ENCODE results near the gene OR9Q1. TPM values are rescaled to one million over a fixed set of nuclear protein-coding genes. Genes with fewer than 3 reads are reported as not detected.

OR9Q1 gene
- total RNA-seq, 1 donor: not detected

DNA sequence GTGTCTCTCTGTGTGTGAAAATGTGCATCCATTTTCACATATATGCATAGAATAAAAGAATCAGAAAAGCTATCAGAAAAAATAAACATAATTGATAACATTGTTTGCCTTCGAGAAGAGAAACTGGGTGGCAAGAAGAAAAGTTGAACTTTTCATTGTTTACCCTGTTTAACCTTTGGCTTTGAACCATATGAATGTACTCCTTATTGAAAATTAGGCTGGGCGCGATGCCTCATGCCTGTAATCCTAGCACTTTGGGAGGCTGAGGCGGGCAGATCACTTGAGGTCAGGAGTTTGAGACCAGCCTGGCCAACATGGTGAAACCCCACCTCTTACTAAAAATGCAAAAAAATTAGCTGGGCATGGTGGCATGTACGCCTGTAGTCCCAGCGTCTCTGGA is 11.9 kb upstream of the OR9Q1 start:
- H3K4me1 ChIP-seq (ENCODE audit: insufficient read depth, low read length): no peaks in the 10 kb centered on the region
- H4K20me1 ChIP-seq (ENCODE audit: insufficient read depth, low read length): no peaks in the 10 kb centered on the region
- H3K36me3 ChIP-seq (ENCODE audit: insufficient read depth, low read length): no peaks in the 10 kb centered on the region
- no peaks in the 10 kb centered on the region for H3K79me2 ChIP-seq (ENCODE audit: insufficient read depth, low read length)
- H2AFZ ChIP-seq (ENCODE audit: low read length): no peak overlapping the region
- H3K27me3 ChIP-seq (ENCODE audit: insufficient read depth, low read length): no peaks in the 10 kb centered on the region
- H3K9me3 ChIP-seq (ENCODE audit: low read depth, low read length): no peaks in the 10 kb centered on the region
- TF ChIP-seq, protein P1, sequence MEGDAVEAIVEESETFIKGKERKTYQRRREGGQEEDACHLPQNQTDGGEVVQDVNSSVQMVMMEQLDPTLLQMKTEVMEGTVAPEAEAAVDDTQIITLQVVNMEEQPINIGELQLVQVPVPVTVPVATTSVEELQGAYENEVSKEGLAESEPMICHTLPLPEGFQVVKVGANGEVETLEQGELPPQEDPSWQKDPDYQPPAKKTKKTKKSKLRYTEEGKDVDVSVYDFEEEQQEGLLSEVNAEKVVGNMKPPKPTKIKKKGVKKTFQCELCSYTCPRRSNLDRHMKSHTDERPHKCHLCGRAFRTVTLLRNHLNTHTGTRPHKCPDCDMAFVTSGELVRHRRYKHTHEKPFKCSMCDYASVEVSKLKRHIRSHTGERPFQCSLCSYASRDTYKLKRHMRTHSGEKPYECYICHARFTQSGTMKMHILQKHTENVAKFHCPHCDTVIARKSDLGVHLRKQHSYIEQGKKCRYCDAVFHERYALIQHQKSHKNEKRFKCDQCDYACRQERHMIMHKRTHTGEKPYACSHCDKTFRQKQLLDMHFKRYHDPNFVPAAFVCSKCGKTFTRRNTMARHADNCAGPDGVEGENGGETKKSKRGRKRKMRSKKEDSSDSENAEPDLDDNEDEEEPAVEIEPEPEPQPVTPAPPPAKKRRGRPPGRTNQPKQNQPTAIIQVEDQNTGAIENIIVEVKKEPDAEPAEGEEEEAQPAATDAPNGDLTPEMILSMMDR (IDR thresholded peaks at IDR 0.05; ENCODE audit: extremely low read depth, low read depth, low read length): no peak
- DNase-seq (ENCODE audit: insufficient read length, low spot score, missing footprints): no peak
- H3K4me2 ChIP-seq (ENCODE audit: insufficient read depth, low read length): no peak overlapping the region
- H3K27ac ChIP-seq (ENCODE audit: low read depth, low read length): no peak overlapping the region
- H3K4me3 ChIP-seq (ENCODE audit: insufficient read depth, low read length): no peak overlapping the region

DNA sequence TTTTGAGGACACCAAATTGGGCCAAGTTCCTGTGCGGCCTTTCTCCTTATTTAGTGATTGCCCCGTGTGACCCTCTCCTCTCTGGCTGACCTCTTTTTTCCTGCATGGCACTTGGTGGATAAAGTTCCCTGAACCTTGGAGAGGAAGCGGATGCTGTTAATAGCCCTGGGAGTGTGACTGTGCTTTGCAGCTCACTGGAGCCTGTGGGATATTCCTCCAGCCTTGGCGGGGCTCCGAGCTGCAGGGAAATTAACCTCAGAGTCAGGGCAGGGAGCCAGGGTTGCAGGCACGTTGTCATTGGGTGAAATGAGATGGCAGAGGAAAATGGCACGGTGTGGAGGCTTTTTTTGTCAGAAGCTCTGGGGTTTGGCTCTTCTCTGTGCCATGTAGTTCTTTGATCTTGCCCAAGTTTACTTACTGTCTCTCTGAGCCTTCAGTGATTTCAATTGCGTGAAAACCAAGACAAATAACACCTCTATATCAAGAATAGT is 965 bp downstream of the OR9Q1 start:
- no peak overlapping the region for H3K4me3 ChIP-seq (ENCODE audit: insufficient read depth, low read length)

DNA sequence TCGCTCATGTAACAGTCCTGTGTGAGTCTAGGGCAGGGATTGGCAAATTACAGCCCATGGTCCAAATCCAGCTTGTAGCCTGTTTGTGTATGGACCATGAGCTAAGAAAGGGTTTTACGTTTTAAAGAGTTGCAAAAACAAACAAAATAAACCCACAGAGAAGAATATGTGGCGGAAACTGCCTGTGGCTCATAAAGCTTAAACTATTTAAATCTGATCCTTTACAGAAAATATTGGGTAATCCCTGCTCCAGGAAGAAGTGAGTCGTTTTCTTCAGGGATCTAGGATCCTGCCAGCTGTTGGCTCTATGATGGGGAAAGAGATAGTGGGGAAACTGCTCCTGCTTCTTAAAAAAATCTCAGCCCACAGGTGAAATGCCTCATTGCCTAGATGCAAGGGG is 3.7 kb downstream of the OR9Q1 start:
- Histone ChIP-seq H3K4me3 (ENCODE audit: insufficient read depth, low read length) (no peak overlapping the region), H3K27me3 (ENCODE audit: insufficient read depth, low read length) (no peaks in the 10 kb centered on the region), H3K4me1 (ENCODE audit: insufficient read depth, low read length) (peaks cover 25% of the 10 kb centered on the region), H3K27ac (ENCODE audit: low read depth, low read length) (no peak overlapping the region), H4K20me1 (ENCODE audit: insufficient read depth, low read length) (no peaks in the 10 kb centered on the region), H3K36me3 (ENCODE audit: insufficient read depth, low read length) (no peaks in the 10 kb centered on the region), H2AFZ (ENCODE audit: low read length) (no peak overlapping the region), H3K4me2 (ENCODE audit: insufficient read depth, low read length) (no peak overlapping the region), H3K79me2 (ENCODE audit: insufficient read depth, low read length) (no peaks in the 10 kb centered on the region), H3K9me3 (ENCODE audit: low read depth, low read length) (no peaks in the 10 kb centered on the region)
- peak; percentile 53 for DNase-seq (ENCODE audit: insufficient read length, low spot score, missing footprints)
- TF ChIP-seq, protein P1 (IDR thresholded peaks at IDR 0.05; ENCODE audit: extremely low read depth, low read depth, low read length): no peak

More for the DNA sequence above, 965 bp downstream of the OR9Q1 start:
- Histone ChIP-seq H3K9me3 (ENCODE audit: low read depth, low read length) (no peaks in the 10 kb centered on the region), H4K20me1 (ENCODE audit: insufficient read depth, low read length) (no peaks in the 10 kb centered on the region), H3K4me1 (ENCODE audit: insufficient read depth, low read length) (peaks cover 25% of the 10 kb centered on the region), H2AFZ (ENCODE audit: low read length) (peak overlapping the region; percentile 51), H3K79me2 (ENCODE audit: insufficient read depth, low read length) (no peaks in the 10 kb centered on the region), H3K36me3 (ENCODE audit: insufficient read depth, low read length) (no peaks in the 10 kb centered on the region), H3K27ac (ENCODE audit: low read depth, low read length) (no peak overlapping the region), H3K27me3 (ENCODE audit: insufficient read depth, low read length) (no peaks in the 10 kb centered on the region), H3K4me2 (ENCODE audit: insufficient read depth, low read length) (no peak overlapping the region)
- TF ChIP-seq, protein P1 (IDR thresholded peaks at IDR 0.05; ENCODE audit: extremely low read depth, low read depth, low read length): no peak
- DNase-seq (ENCODE audit: insufficient read length, low spot score, missing footprints): peak; percentile 47

DNA sequence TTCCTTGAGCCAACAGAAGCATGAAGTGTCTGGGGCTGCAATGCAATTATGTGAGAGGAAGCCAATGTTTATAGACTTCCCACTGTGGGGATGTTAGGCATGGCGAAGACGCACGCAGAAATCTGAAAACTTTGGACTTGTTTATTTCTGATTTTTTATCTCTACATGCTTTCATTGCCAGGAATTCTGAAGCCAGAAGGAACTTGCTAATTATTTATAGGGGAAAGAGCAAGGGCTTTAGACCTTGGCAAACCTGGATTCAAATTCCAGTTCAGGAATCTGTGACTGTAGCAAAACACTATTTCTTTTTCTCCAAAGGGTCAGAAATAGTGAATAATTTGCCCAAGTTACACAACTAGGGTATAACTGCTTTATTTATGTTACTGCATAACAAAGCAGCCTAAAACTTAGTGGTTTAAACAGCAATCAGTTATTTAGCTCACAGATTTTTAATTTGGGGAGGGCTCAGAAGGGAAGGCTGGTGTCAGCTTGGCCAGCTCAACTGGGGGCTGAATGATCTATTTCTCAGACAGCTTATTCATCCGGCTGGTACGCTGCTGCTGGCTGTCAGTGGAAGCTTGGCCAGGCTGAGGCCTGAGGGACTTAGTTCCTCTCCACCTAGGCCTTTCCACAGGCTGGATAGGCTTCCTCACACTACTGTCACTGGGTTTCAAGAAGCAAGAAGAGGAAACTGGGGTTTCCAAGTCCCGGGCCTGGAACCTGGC is 5.2 kb downstream of the OR9Q1 start:
- peak; percentile 84 for DNase-seq (ENCODE audit: insufficient read length, low spot score, missing footprints)
- TF ChIP-seq, protein P1 (IDR thresholded peaks at IDR 0.05; ENCODE audit: extremely low read depth, low read depth, low read length): no peak

More for the DNA sequence above, 5.2 kb downstream of the OR9Q1 start:
- H2AFZ ChIP-seq (ENCODE audit: low read length): peak overlapping the region; percentile 22
- no peak overlapping the region for H3K4me3 ChIP-seq (ENCODE audit: insufficient read depth, low read length)
- no peaks in the 10 kb centered on the region for H3K36me3 ChIP-seq (ENCODE audit: insufficient read depth, low read length)
- no peaks in the 10 kb centered on the region for H3K9me3 ChIP-seq (ENCODE audit: low read depth, low read length)
- peaks cover 25% of the 10 kb centered on the region for H3K4me1 ChIP-seq (ENCODE audit: insufficient read depth, low read length)
- H3K27ac ChIP-seq (ENCODE audit: low read depth, low read length): no peak overlapping the region
- no peaks in the 10 kb centered on the region for H3K27me3 ChIP-seq (ENCODE audit: insufficient read depth, low read length)
- H3K4me2 ChIP-seq (ENCODE audit: insufficient read depth, low read length): no peak overlapping the region
- H3K79me2 ChIP-seq (ENCODE audit: insufficient read depth, low read length): no peaks in the 10 kb centered on the region
- no peaks in the 10 kb centered on the region for H4K20me1 ChIP-seq (ENCODE audit: insufficient read depth, low read length)
